GM19328 (cell line): ENCODE measurements around the gene HPCAL1.
"Not testable (repeated sequence)": the region's sequence is repeated elsewhere in the genome, so short reads cannot be mapped to it uniquely, and the experiment has no call there.

ENCODE experiments used
- ATAC-seq: cut with Tn5 transposase; IDR thresholded peaks from one replicate; pipeline ENCODE4 v1.9.1; 2021; ENCODE audit warnings: mild to moderate bottlenecking, moderate library complexity; ENCODE audit not compliant: unreplicated experiment

Gene HPCAL1

DNA sequence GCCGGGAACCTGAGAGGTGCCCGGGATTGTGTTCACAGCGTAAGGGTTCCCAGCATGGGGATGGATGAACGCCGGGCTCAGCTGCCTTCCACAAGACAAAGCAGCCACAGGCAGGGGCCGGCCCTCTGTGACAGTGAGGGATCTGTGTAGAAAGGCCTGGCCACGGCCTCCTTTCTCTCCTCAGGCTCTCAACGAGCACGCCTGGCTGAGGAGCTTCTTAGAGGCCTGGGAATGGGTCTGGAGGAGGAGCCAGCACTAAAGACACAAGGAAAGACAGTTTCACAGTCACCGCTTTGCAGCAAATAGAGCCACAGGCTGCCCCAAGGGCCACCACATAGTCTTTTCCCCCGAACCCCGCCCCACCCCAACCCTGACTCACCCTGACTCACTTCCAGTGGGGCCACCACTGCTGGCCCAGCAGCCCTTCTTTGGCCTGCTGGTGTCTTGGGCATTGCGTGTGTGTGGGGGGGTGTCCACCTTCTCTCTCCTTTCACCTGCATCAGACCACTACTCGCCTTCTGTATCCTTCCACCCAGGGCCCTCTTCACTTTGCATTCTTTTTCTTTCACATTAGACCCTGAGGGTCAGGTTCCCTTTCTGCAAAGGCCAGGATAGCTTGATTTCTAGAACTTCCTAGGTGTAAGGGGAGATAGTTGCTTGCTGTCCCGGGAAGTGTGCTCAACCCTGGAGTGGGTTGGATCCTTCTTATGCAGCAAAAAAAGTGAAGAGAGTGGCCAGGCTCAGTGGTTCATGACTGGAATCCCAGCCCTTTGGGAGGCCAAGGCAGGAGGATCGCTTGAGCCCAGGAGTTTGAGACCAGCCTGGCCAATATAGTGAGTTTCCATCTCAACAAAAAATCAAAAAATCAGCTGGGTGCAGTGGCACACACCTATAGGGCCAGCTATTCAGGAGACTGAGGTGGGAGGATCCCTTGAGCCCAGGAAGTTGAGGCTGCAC is 19.3 kb upstream of the HPCAL1 start:
- no peak for ATAC-seq

DNA sequence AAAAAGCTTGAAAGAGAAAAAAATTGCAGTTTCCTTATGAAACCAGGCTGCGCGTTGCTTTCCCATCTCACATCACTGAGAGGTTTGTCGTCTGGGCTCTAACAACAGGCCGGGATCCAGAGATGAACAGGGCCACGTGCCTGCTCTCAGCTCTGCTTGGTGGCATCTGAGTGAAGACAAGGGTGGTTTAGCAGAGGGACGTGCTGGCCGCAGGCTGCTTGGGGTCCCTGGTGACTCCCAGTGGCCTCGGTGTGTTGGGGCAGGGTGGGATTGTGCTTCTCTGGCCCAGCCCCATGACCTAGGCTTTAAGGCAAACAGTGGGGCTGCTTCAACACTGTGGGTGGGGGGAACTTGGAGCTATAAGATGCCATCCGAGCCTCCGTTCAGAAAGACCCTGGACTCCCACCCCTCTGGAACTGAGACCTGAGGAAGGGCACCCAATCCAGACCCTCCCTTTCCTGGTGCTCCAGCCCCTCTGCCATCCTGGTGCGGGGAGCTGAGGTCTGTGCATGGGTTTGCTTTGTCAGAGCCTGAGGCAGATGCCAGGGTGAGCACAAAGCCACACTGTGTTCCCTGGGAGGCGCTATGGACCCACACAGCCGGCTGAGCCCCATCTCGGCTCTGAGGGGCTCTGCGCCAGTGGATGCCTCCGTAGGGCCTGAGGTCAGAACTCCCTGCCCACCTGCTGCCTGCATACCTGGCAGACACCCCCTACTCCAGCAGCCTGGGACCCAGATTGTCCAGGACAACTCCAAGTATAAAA is 18.4 kb upstream of the HPCAL1 start:
- no peak for ATAC-seq

DNA sequence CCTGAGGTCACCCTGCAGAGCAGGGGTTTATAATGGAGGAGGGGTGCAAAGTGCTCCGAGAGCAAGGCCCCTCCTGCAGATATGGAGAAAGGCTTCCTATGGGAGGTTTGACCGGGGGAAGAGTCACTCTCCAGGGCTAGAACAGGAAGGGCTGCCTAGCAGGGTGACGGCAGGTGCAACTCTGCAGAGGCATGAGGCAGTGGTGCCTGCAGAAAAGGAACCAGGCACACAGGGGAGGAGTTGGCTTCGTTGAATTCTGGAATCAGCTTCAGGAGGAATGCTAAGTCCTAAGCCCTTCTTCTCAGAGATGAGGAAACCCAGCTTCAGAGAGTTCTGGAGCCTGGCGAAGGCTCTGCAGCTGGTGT is 17.5 kb upstream of the HPCAL1 start:
- ATAC-seq = no peak

DNA sequence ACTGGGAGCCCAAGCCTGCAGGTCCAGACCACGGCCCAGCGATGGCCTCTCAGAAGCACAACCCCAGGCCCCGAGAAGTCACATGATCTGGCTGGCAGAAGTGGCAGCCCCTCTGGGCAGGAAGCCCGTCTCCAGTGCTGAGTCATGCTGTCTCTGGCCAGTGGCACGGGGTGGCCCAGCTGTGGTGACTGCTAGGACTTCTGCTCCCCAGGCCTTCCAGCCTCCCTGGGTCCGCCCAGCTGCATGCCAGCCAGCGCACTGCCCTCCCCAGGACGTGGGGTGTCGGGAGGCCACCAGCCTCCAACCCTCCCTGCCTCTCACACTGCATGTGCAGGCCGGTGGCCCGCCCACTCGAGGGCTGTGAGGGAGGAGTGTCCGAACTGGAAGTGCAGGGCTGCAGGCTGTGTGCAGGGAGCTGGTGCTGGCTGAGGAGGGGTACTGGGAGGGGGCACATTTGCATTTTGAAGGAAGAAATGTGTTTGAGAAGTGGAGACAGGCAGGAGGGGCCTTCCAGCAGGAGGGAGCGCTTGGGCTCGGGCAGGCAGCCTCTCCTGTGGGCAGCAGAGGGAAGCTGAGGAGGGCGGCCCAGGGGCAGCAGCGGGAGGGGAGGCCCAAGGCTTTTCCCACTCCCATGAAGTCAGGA is 17.0 kb upstream of the HPCAL1 start:
- ATAC-seq = no peak

DNA sequence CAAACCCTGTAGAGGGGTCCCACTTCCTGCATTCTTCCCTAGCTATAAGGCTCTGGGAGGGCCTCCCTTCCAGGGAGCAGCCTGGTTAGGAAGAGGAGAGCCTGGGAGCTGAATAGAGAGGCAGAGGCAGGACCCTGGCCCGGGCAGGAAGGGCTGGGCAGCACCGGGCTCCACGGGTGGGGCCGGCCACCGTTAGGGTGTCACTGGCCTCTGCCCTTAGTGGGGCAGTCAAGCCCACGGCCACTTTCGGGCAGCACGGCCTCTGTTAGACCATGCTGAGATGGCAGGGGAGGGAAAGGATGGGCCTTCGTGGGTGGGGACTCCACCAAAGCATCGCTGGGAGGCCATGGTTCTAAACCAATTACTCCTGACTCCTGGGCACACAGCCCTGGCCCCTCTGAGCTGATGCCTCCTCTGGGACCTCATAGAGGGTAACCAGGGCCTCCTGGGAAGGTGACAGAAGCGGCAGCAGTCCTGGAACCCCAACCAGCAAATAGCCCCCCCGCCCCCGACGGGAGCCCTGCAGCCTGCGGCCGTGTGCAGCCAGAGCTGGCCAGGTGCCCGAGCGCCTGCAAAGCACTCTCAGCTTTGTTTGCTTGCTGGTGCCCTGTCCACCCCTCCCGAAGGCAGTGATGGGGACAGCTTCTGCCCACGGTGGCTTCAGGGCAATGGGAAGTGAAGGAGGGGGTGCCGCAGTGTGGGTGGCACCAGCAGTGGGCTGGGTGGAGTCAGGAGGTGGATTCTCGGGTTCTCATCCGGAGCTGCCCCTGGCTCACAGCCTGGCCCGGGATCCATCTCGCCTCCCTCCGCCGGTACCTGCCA is 16.3 kb upstream of the HPCAL1 start:
- ATAC-seq = no peak

DNA sequence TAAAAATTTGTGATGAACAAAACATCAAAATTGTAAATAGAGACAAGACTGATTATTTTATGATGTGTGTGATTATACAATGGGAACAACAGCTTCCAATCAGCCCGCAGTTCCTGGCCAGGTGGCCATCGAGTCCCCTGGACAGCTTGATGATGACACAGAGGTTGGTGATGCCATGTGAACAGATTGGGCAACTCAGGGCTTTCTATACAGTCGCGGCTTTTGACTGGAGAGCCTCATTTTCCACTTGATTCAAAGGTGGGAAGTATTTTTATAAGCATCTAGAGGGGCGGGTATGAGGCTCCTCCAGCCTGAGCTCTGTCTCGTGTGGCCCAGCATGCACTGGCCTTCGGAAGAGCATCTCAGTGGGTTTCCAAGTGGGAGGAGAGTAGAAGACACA is 14.9 kb upstream of the HPCAL1 start:
- no peak for ATAC-seq

DNA sequence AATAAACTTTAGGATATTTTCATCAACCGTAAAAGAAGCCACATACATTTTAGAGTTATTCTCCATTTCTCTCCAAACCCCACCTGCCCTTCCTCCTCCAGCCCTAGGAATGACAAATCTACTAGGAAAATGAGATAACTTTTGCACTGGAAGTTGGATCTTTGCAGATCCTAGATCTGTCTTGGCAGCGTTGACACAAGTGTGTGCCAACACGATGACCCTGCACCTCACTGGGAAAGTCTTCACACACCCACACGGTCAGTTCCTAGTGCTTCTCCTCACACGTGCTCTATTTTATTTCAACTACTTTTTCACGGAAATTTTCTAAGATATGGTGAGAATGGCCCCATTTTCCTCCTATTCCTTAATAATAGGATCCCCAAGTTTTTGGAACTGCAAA is 14.1 kb upstream of the HPCAL1 start:
- no peak for ATAC-seq

DNA sequence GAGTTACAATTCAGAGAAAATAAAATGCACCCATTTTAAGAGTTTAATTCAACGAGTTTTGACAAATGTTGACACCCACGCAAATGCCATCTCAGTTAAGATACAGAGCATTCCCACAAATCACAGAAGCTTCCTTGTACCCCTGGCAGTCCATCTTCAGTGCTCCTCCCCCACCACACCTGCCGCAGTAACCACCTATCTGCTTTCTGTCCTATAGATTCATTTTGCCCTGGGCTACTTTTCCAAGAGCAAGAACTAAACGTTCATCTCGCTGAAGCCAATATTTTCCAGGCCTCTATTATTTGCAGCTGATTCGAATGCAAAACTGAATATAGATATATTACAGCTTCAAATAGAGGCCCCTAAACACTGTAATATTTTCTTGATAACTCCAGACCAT is 13.4 kb upstream of the HPCAL1 start:
- no peak for ATAC-seq

DNA sequence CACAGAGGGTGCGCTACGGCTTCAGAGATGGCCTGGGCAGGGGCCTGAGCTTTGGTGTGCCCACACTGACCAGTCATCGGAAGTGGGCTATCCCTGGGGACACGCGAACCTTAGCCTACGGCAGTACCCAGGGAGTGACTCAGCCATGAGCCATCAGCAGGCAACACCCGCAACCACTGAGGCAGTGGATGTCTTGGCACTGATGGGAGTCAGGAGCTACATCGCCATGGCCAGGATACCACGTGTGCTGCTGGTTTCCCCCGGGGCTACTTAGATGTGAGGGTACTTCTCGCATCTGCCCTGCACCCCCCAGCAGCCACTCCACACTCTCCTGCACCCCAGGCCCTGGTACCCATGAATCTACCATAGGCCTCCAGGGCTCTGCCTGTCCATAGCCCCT is 12.8 kb upstream of the HPCAL1 start:
- ATAC-seq = no peak

DNA sequence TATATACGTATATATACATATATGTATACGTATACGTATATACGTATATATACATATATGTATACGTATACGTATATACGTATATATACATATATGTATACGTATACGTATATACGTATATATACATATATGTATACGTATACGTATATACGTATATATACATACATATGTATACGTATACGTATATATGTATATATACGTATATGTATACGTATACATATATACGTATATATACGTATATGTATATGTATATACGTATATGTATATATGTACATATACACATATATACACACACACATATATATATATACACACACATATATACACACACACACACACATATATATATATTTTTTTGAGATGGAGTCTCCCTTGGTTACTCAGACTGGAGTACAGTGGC is 11.3 kb upstream of the HPCAL1 start:
- ATAC-seq = not testable (repeated sequence)

DNA sequence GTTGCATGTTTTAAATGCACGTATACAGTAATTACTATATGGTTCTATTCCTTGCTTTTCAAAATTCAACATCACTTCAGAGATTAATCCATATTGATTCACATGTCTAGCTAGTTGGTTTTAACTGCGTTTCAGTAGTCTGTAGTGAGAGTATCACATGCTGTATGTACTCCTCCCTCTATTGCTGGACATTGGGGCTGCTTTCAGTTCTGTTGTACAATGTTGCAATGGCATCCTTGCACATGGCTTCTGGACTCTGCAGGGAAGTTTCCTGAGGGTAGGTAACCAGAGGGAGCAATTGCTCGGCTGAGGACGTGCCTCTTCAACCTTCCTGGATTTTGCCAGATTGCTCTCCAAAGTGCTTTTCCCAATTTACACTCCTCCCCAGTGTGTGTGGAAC is 10.7 kb upstream of the HPCAL1 start:
- ATAC-seq = no peak

DNA sequence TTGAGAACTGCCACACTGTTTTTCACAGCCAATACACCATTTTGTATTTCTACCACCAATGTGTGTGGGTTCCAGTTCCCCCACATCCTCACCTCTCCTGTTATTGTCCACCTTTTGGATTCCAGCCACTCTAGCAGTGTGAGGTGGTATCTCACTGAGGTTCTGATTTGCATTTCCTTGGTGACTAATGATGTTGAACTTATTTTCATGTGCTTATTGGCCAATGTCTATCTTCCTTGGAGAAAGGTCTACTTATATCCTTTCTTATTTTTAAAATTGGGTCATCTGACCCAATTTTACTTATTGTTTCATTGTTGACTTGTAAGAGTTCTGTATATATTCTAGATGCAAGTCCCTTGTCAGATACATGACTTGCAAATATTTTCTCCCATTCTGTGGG is 9.1 kb upstream of the HPCAL1 start:
- ATAC-seq = no peak

DNA sequence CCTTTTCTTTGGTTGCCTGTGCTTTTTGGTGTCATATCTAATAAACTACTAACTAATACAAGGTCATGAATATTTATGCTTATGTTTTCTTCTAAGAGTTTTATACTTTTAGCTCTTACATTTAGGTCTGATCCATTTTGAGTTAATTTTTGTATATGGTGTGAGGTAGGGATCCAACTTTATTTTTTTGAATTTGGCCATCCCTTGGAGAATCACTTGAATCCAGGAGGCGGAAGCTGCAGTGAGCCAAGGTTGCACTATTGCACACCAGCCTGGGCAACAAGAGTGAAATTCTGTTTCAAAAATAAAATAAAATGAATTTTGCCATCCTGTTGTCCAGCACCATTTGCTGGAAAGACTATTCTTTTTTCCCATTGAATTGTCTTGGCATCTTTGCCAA is 8.6 kb upstream of the HPCAL1 start:
- no peak for ATAC-seq

DNA sequence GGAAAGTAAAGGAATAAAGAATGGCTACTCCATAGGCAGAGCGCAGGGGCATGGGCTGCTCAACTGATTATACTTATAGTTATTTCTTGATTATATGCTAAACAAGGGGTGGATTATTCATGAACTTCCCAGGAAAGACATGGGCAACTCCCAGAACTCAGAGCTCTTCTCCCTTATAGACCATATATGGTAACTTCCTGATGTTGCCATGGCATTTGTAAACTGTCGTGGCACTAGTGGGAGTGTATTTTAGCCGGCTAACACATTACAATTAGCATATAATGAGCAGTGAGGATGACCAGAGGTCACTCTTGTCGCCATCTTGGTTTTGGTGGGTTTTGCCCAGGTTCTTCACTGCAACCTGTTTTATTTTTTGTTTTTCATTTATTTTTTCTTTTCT is 7.1 kb upstream of the HPCAL1 start:
- not testable (repeated sequence) for ATAC-seq

DNA sequence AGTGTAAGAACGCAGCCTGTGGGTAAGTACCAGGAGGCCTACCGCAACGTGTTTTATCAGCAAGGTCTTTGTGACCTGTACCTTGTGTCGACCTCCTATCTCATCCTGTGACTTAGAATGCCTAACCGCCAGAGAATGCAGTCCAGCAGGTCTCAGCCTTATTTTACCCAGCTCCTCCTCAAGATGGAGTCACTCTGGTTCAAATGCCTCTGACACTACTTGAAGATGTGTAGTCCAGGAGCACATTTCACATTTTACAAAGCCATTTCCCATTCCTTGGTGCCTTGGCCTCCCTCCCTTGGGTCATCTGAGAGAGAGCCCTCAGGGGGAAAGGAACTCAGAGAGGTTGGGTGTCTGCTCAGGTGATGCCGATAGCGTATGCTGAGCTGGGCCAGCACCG is 6.6 kb upstream of the HPCAL1 start:
- ATAC-seq = no peak

DNA sequence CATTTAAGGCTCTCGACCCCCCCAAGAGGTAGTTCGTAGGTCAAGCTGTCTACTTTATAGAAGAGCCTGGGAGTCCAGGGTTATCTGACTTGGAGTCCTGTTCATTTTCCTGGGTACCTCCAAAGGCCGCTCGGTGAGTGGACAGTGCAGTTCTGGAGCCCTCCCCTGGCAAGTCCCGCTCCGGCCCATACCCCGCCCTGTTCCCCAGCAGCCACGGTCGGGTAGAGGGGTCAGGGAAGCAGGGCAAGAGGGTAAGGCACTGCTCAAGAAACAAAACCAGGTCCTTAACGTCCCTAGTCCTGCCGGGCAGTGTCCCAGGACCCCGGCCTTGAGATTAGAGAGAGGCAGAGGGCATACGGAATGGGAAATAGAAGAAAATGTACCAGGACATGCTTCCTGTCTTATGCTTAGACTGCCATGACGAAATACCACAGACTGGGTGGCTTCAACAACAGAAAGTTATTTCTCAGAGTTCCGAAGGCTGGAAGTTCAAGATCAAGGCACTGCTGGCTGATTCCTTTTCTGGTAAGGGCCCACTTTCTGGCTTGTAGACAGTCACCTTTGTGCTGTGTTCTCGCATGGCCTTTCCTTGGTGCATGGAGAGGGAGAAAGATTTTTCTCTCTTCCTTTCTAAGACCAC is 5.4 kb upstream of the HPCAL1 start:
- ATAC-seq = no peak

DNA sequence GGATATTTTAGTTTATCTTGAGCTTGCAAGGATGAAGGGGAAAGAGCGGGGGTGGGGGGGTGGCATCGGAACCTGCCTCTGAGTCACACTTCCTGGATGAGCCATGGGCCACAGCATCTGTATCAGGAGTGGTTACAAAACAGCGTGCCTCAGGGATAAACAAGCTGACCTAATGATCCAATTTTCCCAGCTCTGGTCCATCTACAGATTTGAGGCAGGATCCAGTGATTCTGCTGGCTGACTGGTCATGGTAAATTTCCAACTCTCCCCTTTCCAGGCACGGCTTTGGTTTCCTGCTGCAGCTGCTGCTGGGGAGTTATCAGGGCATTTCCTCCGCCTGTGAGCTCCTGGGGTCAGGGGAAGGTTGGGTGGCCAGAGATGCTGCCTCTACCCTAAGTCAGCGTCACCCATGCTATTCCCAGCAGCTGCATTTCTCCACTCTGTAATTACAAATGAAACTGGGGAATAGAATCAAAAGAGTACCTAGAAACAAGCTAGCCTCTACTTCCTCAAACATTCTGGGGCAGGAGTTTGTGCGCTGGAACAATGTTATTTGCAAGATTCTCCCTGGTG is 4.7 kb upstream of the HPCAL1 start:
- ATAC-seq = no peak

DNA sequence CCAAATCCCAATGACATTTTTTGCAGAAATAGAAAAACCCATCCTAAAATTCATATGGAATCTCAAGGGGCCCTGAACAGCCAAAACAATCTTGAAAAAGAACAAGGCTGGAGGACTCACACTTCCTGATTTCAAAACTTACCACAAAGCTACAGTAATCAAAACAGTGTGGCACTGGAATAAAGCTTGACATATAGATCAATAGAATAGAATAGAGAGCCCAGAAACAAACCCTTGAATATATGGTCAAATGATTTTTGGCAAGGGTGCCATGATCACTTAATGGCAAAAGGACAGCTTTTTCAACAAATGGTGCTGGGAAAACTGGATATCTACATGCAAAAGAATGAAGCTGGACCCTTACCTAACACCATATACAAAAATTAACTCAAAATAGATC is 3.9 kb upstream of the HPCAL1 start:
- not testable (repeated sequence) for ATAC-seq

DNA sequence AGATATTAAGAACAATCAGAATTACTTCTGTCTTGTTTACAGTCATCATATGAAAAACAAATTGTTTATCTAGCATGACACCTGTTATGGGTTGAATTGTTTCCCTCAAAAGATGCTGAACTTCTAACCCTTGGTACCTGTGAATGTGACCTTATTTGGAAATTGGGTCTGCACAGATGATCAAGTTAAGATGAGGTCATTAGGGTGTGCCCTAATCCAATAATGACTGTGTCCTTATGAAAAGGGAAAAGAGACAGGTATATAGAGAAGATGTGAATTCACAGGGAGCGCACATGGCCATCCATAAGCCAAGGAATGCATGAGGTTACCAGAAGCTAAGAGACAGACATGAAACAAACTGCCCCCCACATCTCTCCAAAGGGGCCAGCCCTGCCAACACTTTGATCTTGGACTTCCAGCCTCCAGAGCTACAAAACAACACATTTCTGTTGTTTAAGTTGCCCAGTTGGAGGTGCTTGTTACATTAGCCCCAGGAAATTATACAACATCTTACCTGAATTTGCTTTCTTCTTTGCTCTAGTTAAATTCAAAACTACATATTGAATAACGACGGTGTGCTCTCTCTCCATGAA is 2.3 kb upstream of the HPCAL1 start:
- ATAC-seq = no peak
